ENCODE results near the gene WNT2B. TPM values are rescaled to one million over a fixed set of nuclear protein-coding genes. Genes with fewer than 3 reads are reported as not detected.

Gene WNT2B
- polyA plus RNA-seq, 1 experiment = 2.7 TPM

DNA sequence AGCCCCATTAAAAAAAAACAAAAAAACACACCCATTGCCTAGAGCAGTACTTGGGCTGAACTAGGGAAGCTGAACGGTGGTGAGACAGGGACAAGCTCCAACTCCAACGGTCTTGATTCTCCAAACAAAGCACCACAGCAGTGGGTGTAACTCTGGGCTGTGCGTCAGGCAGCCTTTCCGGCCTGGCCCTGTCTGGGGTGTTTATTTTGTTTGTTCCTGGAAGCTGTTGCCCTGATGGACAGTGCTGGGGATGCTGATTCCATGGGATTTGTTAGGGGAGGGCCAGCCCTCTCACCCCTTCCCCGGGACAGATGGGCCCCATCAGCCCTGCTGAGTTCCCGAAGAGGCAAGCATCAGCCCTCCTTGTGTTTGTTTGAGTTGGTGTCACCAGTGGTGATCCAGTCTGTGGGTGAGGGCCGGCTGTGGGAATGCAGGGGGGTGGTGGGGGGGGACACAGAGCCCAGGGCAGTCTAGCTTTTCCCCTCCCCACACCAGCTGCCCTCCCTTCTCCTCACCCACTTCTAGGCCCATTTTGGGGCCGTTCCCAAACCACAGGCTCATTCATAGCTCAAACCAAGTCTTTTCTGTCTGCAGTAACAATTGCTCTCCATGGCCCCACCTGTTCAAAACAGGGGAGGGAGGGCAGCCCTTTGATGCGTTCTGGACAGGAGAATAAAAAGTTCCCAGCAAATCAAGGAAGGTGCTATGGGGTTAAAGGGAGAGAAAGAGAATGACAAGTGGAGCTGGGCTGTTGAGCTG is 4.5 kb downstream of the WNT2B start:
- Histone ChIP-seq H3K27me3 (ENCODE audit: control insufficient read depth, insufficient read depth, low read length) (peaks cover 47% of the 10 kb centered on the region), H3K9me3 (ENCODE audit: control insufficient read depth, insufficient read depth, low read length) (peaks cover 7% of the 10 kb centered on the region; the same call in 1 of the 2 replicates), H3K27ac (ENCODE audit: low read depth, low read length) (peak overlapping the region; percentile 52), H3K4me3 (ENCODE audit: low read depth, low read length) (no peak overlapping the region)
- ChIA-PET POLR2A (interaction anchor here (0.6 to 3.7 kb wide), 8 partner anchors 9 to 119 kb away, joined by 3 to 30 read pairs (median 4); no protein-coding TSS in a partner anchor), CTCF (interaction anchor here (1.7 to 5.5 kb wide), 3 partner anchors 12 to 101 kb away, joined by 7 to 42 read pairs (median 10); no protein-coding TSS in a partner anchor)
- TF ChIP-seq CTCF (IDR thresholded peaks at IDR 0.05; ENCODE audit: low read depth, low read length) = no peak
- peak; percentile 73 for DNase-seq (ENCODE audit: low read depth, low spot score)

DNA sequence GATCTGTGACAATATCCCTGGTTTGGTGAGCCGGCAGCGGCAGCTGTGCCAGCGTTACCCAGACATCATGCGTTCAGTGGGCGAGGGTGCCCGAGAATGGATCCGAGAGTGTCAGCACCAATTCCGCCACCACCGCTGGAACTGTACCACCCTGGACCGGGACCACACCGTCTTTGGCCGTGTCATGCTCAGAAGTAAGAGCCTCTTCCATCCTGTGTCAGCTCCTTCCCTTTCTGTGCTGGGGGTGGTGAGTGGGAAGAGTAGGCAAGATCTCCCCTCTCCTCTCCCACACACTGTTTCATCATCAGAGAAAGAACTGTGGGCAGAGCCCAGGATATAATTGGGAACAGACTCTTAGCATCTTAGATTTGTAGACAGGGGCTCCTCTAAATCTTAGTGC is 6.1 kb downstream of the WNT2B start:
- no peak for DNase-seq (ENCODE audit: low read depth, low spot score)
- POLR2A ChIA-PET = no interaction called here
- Histone ChIP-seq H3K27ac (ENCODE audit: low read depth, low read length) (peak overlapping the region; percentile 31), H3K9me3 (ENCODE audit: control insufficient read depth, insufficient read depth, low read length) (no peaks in the 10 kb centered on the region; the same call in 1 of the 2 replicates), H3K27me3 (ENCODE audit: control insufficient read depth, insufficient read depth, low read length) (peaks cover 43% of the 10 kb centered on the region), H3K4me3 (ENCODE audit: low read depth, low read length) (no peak overlapping the region)
- no peak for TF ChIP-seq CTCF (IDR thresholded peaks at IDR 0.05; ENCODE audit: low read depth, low read length)
- CTCF ChIA-PET = interaction anchor here (1.1 to 5.5 kb wide), 3 partner anchors 13 to 124 kb away, joined by 7 to 42 read pairs (median 8); no protein-coding TSS in a partner anchor

DNA sequence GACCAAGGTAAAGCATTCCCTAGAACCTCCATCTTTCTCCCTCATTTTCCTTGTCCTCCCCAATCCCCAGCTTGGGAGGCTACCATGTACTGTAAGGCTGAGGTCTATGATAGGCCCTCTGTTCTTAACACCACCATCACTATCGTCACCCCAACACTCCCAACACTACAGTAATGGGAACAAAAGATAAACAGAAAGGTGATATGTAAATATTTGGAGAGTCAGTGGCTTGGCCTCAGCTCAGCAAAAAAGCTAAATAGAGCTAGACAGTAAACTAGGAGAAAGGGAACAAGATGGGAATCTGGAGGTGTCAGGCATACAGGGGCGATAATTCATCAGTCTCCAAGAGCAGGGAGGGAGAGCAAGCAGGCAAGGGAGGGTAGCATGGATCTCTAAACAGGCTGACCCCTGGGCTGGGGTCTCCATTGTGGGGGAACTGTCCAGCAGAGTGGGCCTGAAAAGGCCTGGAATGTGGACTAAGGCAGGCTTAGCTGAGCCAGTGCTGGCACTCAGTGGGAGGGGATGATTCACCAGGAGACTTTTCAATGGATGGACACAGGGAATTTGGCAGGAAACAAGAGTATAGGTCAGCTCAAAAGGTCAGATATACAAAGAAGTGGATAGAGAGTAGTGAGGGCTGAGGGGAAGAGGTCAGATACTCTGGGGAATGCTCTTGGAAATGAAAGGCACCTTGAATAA is 6.7 kb downstream of the WNT2B start:
- TF ChIP-seq CTCF (IDR thresholded peaks at IDR 0.05; ENCODE audit: low read depth, low read length) = no peak
- H3K9me3 ChIP-seq (ENCODE audit: control insufficient read depth, insufficient read depth, low read length) = no peaks in the 10 kb centered on the region; the same call in 1 of the 2 replicates
- ChIA-PET POLR2A (interaction anchor here (0.6 to 0.9 kb wide), 3 partner anchors 14 to 155 kb away, joined by 3 to 5 read pairs (median 4); no protein-coding TSS in a partner anchor), CTCF (interaction anchor here (1.2 to 5.5 kb wide), 2 partner anchors 14 kb away, joined by 4 to 42 read pairs; no protein-coding TSS in a partner anchor)
- no peak overlapping the region for H3K4me3 ChIP-seq (ENCODE audit: low read depth, low read length)
- DNase-seq (ENCODE audit: low read depth, low spot score) = no peak
- H3K27ac ChIP-seq (ENCODE audit: low read depth, low read length) = peak overlapping the region; percentile 31
- H3K27me3 ChIP-seq (ENCODE audit: control insufficient read depth, insufficient read depth, low read length) = peaks cover 43% of the 10 kb centered on the region

DNA sequence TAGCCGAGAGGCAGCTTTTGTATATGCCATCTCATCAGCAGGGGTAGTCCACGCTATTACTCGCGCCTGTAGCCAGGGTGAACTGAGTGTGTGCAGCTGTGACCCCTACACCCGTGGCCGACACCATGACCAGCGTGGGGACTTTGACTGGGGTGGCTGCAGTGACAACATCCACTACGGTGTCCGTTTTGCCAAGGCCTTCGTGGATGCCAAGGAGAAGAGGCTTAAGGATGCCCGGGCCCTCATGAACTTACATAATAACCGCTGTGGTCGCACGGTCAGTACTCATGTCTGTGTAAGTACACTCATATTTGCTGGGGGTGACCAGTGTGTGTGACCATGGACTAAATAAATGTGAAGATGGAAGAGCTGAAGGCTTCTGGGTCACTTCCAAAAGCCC is 7.4 kb downstream of the WNT2B start:
- Histone ChIP-seq H3K27ac (ENCODE audit: low read depth, low read length) (no peak overlapping the region), H3K27me3 (ENCODE audit: control insufficient read depth, insufficient read depth, low read length) (peaks cover 45% of the 10 kb centered on the region), H3K4me3 (ENCODE audit: low read depth, low read length) (no peak overlapping the region), H3K9me3 (ENCODE audit: control insufficient read depth, insufficient read depth, low read length) (no peaks in the 10 kb centered on the region; the same call in 1 of the 2 replicates)
- no peak for TF ChIP-seq CTCF (IDR thresholded peaks at IDR 0.05; ENCODE audit: low read depth, low read length)
- no peak for DNase-seq (ENCODE audit: low read depth, low spot score)
- ChIA-PET POLR2A (interaction anchor here (0.9 kb wide), 1 partner anchor 156 kb away, joined by 4 read pairs; no protein-coding TSS in a partner anchor), CTCF (interaction anchor here (1.2 kb wide), 1 partner anchor 14 kb away, joined by 4 read pairs; no protein-coding TSS in a partner anchor)
